Measurements from ENCODE around the gene MAP2K2. TPM values are rescaled to one million over a fixed set of nuclear protein-coding genes. Genes with fewer than 3 reads are reported as not detected.

MAP2K2 gene
- polyA plus RNA-seq, 1 donor from 2014 or later: 95.5 TPM

- Histone ChIP-seq H3K4me2 (ENCODE audit: low read length) (no peak overlapping the region), H3F3A (ENCODE audit: insufficient read depth, low read length, poor library complexity, severe bottlenecking) (no peaks in the 10 kb centered on the region), H3K9me3 (ENCODE audit: low read length) (no peaks in the 10 kb centered on the region), H3K9ac (ENCODE audit: low read length) (no peak overlapping the region), H3K79me2 (replicated peaks; ENCODE audit: insufficient read depth, low read length) (no peaks in the 10 kb centered on the region), H3K27me3 (ENCODE audit: insufficient read depth, low read depth, low read length) (no peaks in the 10 kb centered on the region), H3K4me3 (ENCODE audit: low read length) (no peak overlapping the region), H3K36me3 (ENCODE audit: insufficient read depth, low read length) (no peaks in the 10 kb centered on the region), H3K27ac (ENCODE audit: low read length) (no peak overlapping the region), H2AFZ (ENCODE audit: low read depth, low read length) (no peak overlapping the region), H3K9me2 (ENCODE audit: insufficient read depth, low read length) (no peaks in the 10 kb centered on the region), H4K20me1 (ENCODE audit: insufficient read depth) (no peaks in the 10 kb centered on the region)
- TF ChIP-seq, protein P1, sequence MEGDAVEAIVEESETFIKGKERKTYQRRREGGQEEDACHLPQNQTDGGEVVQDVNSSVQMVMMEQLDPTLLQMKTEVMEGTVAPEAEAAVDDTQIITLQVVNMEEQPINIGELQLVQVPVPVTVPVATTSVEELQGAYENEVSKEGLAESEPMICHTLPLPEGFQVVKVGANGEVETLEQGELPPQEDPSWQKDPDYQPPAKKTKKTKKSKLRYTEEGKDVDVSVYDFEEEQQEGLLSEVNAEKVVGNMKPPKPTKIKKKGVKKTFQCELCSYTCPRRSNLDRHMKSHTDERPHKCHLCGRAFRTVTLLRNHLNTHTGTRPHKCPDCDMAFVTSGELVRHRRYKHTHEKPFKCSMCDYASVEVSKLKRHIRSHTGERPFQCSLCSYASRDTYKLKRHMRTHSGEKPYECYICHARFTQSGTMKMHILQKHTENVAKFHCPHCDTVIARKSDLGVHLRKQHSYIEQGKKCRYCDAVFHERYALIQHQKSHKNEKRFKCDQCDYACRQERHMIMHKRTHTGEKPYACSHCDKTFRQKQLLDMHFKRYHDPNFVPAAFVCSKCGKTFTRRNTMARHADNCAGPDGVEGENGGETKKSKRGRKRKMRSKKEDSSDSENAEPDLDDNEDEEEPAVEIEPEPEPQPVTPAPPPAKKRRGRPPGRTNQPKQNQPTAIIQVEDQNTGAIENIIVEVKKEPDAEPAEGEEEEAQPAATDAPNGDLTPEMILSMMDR (IDR thresholded peaks at IDR 0.05; ENCODE audit: poor library complexity, severe bottlenecking): no peak
- TF ChIP-seq RAD21 (conservative IDR thresholded peaks at IDR 0.05) (no peak), REST (IDR thresholded peaks at IDR 0.05; ENCODE audit: borderline replicate concordance) (no peak), POLR2AphosphoS5 (IDR thresholded peaks at IDR 0.05) (no peak), EP300 (conservative IDR thresholded peaks at IDR 0.05; ENCODE audit: poor library complexity, severe bottlenecking) (no peak), SMC3 (conservative IDR thresholded peaks at IDR 0.05; ENCODE audit: poor library complexity) (no peak), MXI1 (conservative IDR thresholded peaks at IDR 0.05; ENCODE audit: poor library complexity, severe bottlenecking) (no peak), TAF1 (IDR thresholded peaks at IDR 0.05; ENCODE audit: low read depth) (no peak)
Observed at GRCh38 chr19:4080473-4080872, 43.4 kb downstream of the MAP2K2 start.

DNA sequence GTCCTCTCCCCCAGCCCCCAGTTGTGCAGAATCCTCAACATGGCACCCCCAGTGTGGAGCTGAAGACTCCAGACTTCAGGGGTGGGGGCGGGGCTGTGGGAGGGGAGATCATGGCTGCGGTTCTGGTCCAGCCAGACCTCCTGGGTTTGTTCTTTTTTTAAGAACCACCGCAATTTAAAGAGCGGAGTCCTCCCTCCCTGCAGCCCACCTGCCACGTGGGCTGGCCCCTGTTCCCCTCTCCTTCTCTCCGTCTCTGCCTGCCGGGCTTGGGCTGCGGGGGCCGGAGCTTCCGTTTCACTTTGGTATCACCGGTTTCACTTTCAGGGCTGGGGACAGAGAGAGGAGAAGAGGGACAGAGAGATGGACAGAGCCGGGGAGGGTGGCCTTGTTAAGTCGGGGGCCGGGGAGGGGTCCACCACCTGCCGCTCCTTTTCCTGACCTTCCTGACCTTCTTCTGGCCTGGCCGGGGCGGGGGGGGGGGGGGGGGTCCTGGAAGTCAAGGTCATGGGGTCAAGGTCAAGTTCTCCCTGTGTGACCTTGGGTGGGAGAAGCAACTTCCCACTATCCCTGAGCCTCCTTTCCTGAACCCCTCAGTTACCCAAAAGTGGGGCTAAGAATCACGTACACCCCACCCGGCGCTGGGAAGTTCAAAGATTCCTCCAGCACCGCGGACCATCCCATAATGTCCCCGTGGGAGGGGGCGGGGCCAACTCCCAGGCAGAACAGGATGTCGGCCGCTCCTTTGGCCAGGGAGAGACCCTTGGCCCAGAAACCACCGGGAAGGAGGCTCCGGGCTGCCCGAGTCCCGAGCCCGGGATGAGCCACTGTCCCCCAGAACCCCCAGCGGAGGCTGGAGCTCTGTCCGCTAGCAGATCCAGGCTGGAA lies 45.9 kb downstream of the MAP2K2 start:
- no peaks in the 10 kb centered on the region for H3K79me2 ChIP-seq (replicated peaks; ENCODE audit: insufficient read depth, low read length)
- H2AFZ ChIP-seq (ENCODE audit: low read depth, low read length): no peak overlapping the region
- H3K9me3 ChIP-seq (ENCODE audit: low read length): no peaks in the 10 kb centered on the region
- H3K36me3 ChIP-seq (ENCODE audit: insufficient read depth, low read length): no peaks in the 10 kb centered on the region
- TF ChIP-seq POLR2AphosphoS5 (IDR thresholded peaks at IDR 0.05): no peak
- TF ChIP-seq EP300 (conservative IDR thresholded peaks at IDR 0.05; ENCODE audit: poor library complexity, severe bottlenecking): no peak
- no peak for TF ChIP-seq SMC3 (conservative IDR thresholded peaks at IDR 0.05; ENCODE audit: poor library complexity)
- TF ChIP-seq, protein P1 (IDR thresholded peaks at IDR 0.05; ENCODE audit: poor library complexity, severe bottlenecking): no peak
- TF ChIP-seq MXI1 (conservative IDR thresholded peaks at IDR 0.05; ENCODE audit: poor library complexity, severe bottlenecking): no peak
- TF ChIP-seq RAD21 (conservative IDR thresholded peaks at IDR 0.05): no peak
- TF ChIP-seq EZH2 (IDR thresholded peaks at IDR 0.05; ENCODE audit: borderline replicate concordance, insufficient read depth, low read length, poor library complexity, severe bottlenecking): no peak
- TF ChIP-seq REST (IDR thresholded peaks at IDR 0.05; ENCODE audit: borderline replicate concordance): no peak
- TF ChIP-seq TAF1 (IDR thresholded peaks at IDR 0.05; ENCODE audit: low read depth): no peak
- no peak overlapping the region for H3K4me3 ChIP-seq (ENCODE audit: low read length)
- no peaks in the 10 kb centered on the region for H4K20me1 ChIP-seq (ENCODE audit: insufficient read depth)
- H3K27ac ChIP-seq (ENCODE audit: low read length): no peak overlapping the region
- H3K27me3 ChIP-seq (ENCODE audit: insufficient read depth, low read depth, low read length): no peaks in the 10 kb centered on the region
- H3K9ac ChIP-seq (ENCODE audit: low read length): no peak overlapping the region
- H3K9me2 ChIP-seq (ENCODE audit: insufficient read depth, low read length): no peaks in the 10 kb centered on the region
- H3K4me2 ChIP-seq (ENCODE audit: low read length): no peak overlapping the region
- H3F3A ChIP-seq (ENCODE audit: insufficient read depth, low read length, poor library complexity, severe bottlenecking): no peaks in the 10 kb centered on the region

All from neural cell (in vitro differentiated cells).